Measurements from ENCODE around the gene FOXL1.

FOXL1 gene

GRCh38 chr16:86575754-86576557 is 2.4 kb upstream of the FOXL1 start:
- no peaks in the 10 kb centered on the region for H3K9me3 ChIP-seq (ENCODE audit: control insufficient read depth in 2 of 2, low read length in 2 of 2)
- H3K27me3 ChIP-seq (ENCODE audit: control insufficient read depth in 1 of 2, insufficient read depth in 2 of 2, low read length in 2 of 2) = peaks cover 60 to 80% of the 10 kb centered on the region in 2 donors
- no peak overlapping the region for H3K9ac ChIP-seq (ENCODE audit: low read length in 2 of 2)
- H3K36me3 ChIP-seq (ENCODE audit: control insufficient read depth in 2 of 2, insufficient read depth in 2 of 2, low read length in 2 of 2) = no peaks in the 10 kb centered on the region
- peak overlapping the region in 1 of 2 donors; percentile 58 for H3K4me3 ChIP-seq (ENCODE audit: low read length in 2 of 2)
- no peak overlapping the region for H3K27ac ChIP-seq (ENCODE audit: low read length)
- H3K4me1 ChIP-seq (ENCODE audit: control insufficient read depth, insufficient read depth, low read length) = peaks cover 19% of the 10 kb centered on the region

DNA sequence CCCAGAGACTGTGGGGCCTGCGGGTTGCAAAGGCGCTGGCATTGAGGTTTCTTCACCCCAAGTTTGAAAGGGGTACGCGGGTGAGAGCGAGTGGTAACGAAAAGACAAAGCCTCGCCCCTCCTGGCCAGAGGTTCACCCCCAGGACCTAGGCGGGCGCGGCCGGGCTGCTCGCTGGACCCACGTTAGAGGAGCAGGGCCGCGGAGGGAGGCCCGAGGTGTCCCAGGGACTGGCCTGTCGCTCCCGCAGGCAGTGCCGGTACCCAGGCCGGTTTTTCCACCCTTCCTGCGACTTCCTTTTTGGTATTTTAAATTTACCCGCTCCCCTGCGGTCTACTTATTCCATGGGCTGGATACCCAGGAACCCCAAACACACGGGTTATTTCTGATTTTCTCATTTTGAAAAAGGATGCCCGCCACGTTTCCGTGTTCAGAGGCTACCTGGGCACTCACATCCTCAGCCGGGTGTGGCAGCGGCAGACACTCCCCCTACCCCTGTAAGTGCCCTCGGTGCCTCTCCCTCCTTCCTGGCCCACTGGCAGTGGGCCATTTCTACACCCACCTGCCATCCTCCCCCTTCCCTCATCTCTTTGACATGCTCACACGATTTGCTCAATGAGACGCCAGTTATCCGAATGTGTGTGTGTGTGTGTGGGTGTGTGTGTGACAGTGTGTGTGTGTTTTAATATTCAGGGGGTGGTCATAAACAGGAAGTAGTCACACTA is 1.6 kb upstream of the FOXL1 start:
- no peaks in the 10 kb centered on the region for H3K9me3 ChIP-seq (ENCODE audit: control insufficient read depth in 2 of 2, low read length in 2 of 2)
- H3K27ac ChIP-seq (ENCODE audit: low read length) = no peak overlapping the region
- H3K4me1 ChIP-seq (ENCODE audit: control insufficient read depth, insufficient read depth, low read length) = peaks cover 19% of the 10 kb centered on the region
- H3K27me3 ChIP-seq (ENCODE audit: control insufficient read depth in 1 of 2, insufficient read depth in 2 of 2, low read length in 2 of 2) = peaks cover 52 to 72% of the 10 kb centered on the region in 2 donors
- H3K36me3 ChIP-seq (ENCODE audit: control insufficient read depth in 2 of 2, insufficient read depth in 2 of 2, low read length in 2 of 2) = no peaks in the 10 kb centered on the region
- H3K4me3 ChIP-seq (ENCODE audit: low read length in 2 of 2) = peak overlapping the region in 1 of 2 donors; percentile 58
- no peak overlapping the region for H3K9ac ChIP-seq (ENCODE audit: low read length in 2 of 2)

- Histone ChIP-seq H3K4me1 (ENCODE audit: control insufficient read depth, insufficient read depth, low read length) (peaks cover 19% of the 10 kb centered on the region), H3K36me3 (ENCODE audit: control insufficient read depth in 2 of 2, insufficient read depth in 2 of 2, low read length in 2 of 2) (no peaks in the 10 kb centered on the region), H3K9me3 (ENCODE audit: control insufficient read depth in 2 of 2, low read length in 2 of 2) (no peaks in the 10 kb centered on the region), H3K4me3 (ENCODE audit: low read length in 2 of 2) (no peak overlapping the region), H3K27me3 (ENCODE audit: control insufficient read depth in 1 of 2, insufficient read depth in 2 of 2, low read length in 2 of 2) (peaks cover 46 to 66% of the 10 kb centered on the region in 2 donors), H3K9ac (ENCODE audit: low read length in 2 of 2) (no peak overlapping the region), H3K27ac (ENCODE audit: low read length) (no peak overlapping the region)
Measured at GRCh38 chr16:86577314-86577971, 906 bp upstream of the FOXL1 start.

DNA sequence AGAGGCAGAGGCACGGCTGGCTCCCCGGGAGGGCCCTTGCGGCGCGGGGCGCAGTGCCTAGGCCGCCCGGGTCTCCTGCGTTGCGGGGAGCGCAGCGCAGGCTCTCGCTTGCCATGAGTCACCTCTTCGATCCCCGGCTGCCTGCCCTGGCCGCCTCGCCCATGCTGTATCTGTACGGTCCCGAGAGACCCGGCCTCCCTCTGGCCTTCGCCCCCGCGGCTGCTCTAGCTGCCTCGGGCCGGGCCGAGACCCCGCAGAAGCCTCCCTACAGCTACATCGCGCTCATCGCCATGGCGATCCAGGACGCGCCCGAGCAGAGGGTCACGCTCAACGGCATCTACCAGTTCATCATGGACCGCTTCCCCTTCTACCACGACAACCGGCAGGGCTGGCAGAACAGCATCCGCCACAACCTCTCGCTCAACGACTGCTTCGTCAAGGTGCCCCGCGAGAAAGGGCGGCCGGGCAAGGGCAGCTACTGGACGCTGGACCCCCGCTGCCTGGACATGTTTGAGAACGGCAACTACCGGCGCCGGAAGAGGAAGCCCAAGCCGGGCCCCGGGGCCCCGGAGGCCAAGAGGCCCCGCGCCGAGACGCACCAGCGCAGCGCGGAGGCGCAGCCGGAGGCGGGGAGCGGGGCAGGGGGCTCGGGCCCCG is 390 bp downstream of the FOXL1 start:
- Histone ChIP-seq H3K27me3 (ENCODE audit: control insufficient read depth in 1 of 2, insufficient read depth in 2 of 2, low read length in 2 of 2) (peaks cover 35 to 62% of the 10 kb centered on the region in 2 donors), H3K4me1 (ENCODE audit: control insufficient read depth, insufficient read depth, low read length) (peaks cover 19% of the 10 kb centered on the region), H3K9me3 (ENCODE audit: control insufficient read depth in 2 of 2, low read length in 2 of 2) (no peaks in the 10 kb centered on the region), H3K4me3 (ENCODE audit: low read length in 2 of 2) (no peak overlapping the region), H3K36me3 (ENCODE audit: control insufficient read depth in 2 of 2, insufficient read depth in 2 of 2, low read length in 2 of 2) (no peaks in the 10 kb centered on the region), H3K9ac (ENCODE audit: low read length in 2 of 2) (no peak overlapping the region), H3K27ac (ENCODE audit: low read length) (no peak overlapping the region)

- Histone ChIP-seq H3K27ac (ENCODE audit: low read length) (no peak overlapping the region), H3K9me3 (ENCODE audit: control insufficient read depth in 2 of 2, low read length in 2 of 2) (no peaks in the 10 kb centered on the region), H3K4me3 (ENCODE audit: low read length in 2 of 2) (no peak overlapping the region), H3K4me1 (ENCODE audit: control insufficient read depth, insufficient read depth, low read length) (peaks cover 22% of the 10 kb centered on the region), H3K9ac (ENCODE audit: low read length in 2 of 2) (no peak overlapping the region), H3K36me3 (ENCODE audit: control insufficient read depth in 2 of 2, insufficient read depth in 2 of 2, low read length in 2 of 2) (no peaks in the 10 kb centered on the region), H3K27me3 (ENCODE audit: control insufficient read depth in 1 of 2, insufficient read depth in 2 of 2, low read length in 2 of 2) (peaks cover 28 to 63% of the 10 kb centered on the region in 2 donors)
Measured at GRCh38 chr16:86579268-86580062, 1.1 kb downstream of the FOXL1 start.

DNA sequence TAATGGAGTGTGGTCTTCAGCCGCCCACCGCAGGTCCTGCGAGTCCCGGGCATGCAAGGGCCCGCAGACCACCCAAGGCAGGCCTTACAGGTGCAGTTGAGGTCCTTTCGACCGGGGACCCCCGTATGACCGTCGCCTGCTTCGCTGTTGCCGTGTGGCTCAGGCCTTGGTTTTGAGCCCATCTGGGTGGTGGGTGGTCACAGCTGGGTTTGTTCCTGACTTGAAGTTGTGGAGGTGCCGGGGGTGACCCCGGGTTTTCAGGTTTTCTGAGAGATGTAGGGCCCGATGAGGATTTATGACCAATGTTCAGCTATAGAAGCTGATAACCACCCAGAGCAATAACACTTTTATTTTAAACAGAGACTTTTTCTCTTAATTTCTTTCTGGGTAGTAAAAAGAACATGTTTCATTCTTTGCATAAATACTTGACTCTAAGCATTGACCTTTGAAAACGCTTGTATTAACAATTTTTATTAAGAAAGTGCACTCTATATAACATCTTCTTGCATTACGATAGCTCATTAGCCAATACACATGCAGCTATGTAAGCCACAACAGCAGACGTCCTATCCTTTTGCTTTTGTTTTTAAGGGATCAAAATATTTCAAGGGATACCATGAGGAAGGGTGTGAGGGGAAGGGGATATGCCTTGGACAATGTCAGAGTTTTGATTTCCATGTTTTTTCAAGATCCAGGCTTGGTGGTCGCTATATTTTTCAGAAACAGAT is 1.9 kb downstream of the FOXL1 start:
- Histone ChIP-seq H3K36me3 (ENCODE audit: control insufficient read depth in 2 of 2, insufficient read depth in 2 of 2, low read length in 2 of 2) (no peaks in the 10 kb centered on the region), H3K27ac (ENCODE audit: low read length) (no peak overlapping the region), H3K9ac (ENCODE audit: low read length in 2 of 2) (no peak overlapping the region), H3K4me1 (ENCODE audit: control insufficient read depth, insufficient read depth, low read length) (peaks cover 22% of the 10 kb centered on the region), H3K4me3 (ENCODE audit: low read length in 2 of 2) (no peak overlapping the region), H3K27me3 (ENCODE audit: control insufficient read depth in 1 of 2, insufficient read depth in 2 of 2, low read length in 2 of 2) (peaks cover 20 to 56% of the 10 kb centered on the region in 2 donors), H3K9me3 (ENCODE audit: control insufficient read depth in 2 of 2, low read length in 2 of 2) (no peaks in the 10 kb centered on the region)

DNA sequence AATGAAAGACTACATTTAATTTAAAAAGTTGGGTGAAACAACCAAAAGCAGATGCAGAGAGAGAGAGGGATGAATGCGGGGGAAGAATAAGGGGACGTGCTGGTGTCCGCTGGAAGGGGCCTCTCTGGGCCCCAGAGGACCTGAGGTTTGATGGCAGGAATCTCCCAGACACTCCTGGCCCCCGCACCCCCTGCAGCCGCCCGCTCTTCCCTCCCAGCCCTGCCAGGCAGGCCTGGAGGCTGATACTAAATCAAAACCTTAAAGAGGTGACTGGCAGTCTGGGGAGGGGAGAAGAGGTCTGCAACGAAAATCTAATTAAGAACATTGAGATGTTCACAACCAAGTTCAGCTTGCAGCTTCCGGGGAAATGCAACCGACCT is 2.4 kb downstream of the FOXL1 start:
- Histone ChIP-seq H3K4me1 (ENCODE audit: control insufficient read depth, insufficient read depth, low read length) (peaks cover 20% of the 10 kb centered on the region), H3K36me3 (ENCODE audit: control insufficient read depth in 2 of 2, insufficient read depth in 2 of 2, low read length in 2 of 2) (no peaks in the 10 kb centered on the region), H3K9ac (ENCODE audit: low read length in 2 of 2) (no peak overlapping the region), H3K9me3 (ENCODE audit: control insufficient read depth in 2 of 2, low read length in 2 of 2) (no peaks in the 10 kb centered on the region), H3K27ac (ENCODE audit: low read length) (no peak overlapping the region), H3K4me3 (ENCODE audit: low read length in 2 of 2) (no peak overlapping the region), H3K27me3 (ENCODE audit: control insufficient read depth in 1 of 2, insufficient read depth in 2 of 2, low read length in 2 of 2) (peaks cover 15 to 51% of the 10 kb centered on the region in 2 donors)

GRCh38 chr16:86581458-86581857 is 3.1 kb downstream of the FOXL1 start:
- no peaks in the 10 kb centered on the region for H3K36me3 ChIP-seq (ENCODE audit: control insufficient read depth in 2 of 2, insufficient read depth in 2 of 2, low read length in 2 of 2)
- no peak overlapping the region for H3K27ac ChIP-seq (ENCODE audit: low read length)
- no peak overlapping the region for H3K9ac ChIP-seq (ENCODE audit: low read length in 2 of 2)
- H3K9me3 ChIP-seq (ENCODE audit: control insufficient read depth in 2 of 2, low read length in 2 of 2) = no peaks in the 10 kb centered on the region
- H3K4me1 ChIP-seq (ENCODE audit: control insufficient read depth, insufficient read depth, low read length) = peaks cover 16% of the 10 kb centered on the region
- H3K4me3 ChIP-seq (ENCODE audit: low read length in 2 of 2) = no peak overlapping the region
- peaks cover 13 to 45% of the 10 kb centered on the region in 2 donors for H3K27me3 ChIP-seq (ENCODE audit: control insufficient read depth in 1 of 2, insufficient read depth in 2 of 2, low read length in 2 of 2)

DNA sequence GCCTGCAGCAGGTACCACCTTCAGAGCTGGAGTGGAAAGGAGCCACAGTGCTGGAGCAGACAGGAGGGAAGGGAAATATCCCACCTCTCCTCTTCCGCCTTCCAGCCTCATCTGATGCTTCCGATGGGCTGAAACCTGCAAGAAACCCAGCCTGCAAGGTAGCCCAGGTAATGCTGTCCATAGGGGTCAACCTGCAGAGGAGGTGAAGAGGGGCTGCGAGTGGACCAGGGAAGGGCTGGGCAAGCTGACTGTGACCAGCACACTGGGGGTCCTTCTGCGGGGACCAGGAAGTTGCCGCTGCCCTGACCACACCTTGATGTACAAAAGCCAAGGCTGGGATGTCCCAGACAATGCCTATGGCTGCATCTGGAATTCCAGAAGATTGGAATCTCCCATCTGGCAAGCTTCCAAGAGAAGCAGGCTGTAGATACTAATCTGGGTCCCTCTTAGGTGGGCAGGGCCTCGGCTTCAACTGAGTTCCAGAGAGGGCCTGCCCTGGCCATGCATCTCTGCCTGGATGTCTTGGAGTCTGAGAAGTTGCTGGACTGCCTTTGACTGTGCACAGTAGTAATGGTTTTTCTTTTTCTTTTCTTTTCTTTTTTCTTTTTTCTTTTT is 5.8 kb downstream of the FOXL1 start:
- Histone ChIP-seq H3K4me3 (ENCODE audit: low read length in 2 of 2) (no peak overlapping the region), H3K4me1 (ENCODE audit: control insufficient read depth, insufficient read depth, low read length) (peaks cover 7% of the 10 kb centered on the region), H3K9me3 (ENCODE audit: control insufficient read depth in 2 of 2, low read length in 2 of 2) (no peaks in the 10 kb centered on the region), H3K36me3 (ENCODE audit: control insufficient read depth in 2 of 2, insufficient read depth in 2 of 2, low read length in 2 of 2) (no peaks in the 10 kb centered on the region), H3K9ac (ENCODE audit: low read length in 2 of 2) (no peak overlapping the region), H3K27ac (ENCODE audit: low read length) (no peak overlapping the region), H3K27me3 (ENCODE audit: control insufficient read depth in 1 of 2, insufficient read depth in 2 of 2, low read length in 2 of 2) (peaks cover 5 to 20% of the 10 kb centered on the region in 2 donors)
